HG02943 (cell line): ENCODE data around the gene ACTBL2.
"Not testable (repeated sequence)": the region's sequence is repeated elsewhere in the genome, so short reads cannot be mapped to it uniquely, and the experiment has no call there.

Experiments
- ATAC-seq: cut with Tn5 transposase; IDR thresholded peaks from one replicate; pipeline ENCODE4 v1.9.1; 2021; ENCODE audit warnings: mild to moderate bottlenecking, low read depth, moderate library complexity; ENCODE audit not compliant: unreplicated experiment

Gene ACTBL2

GRCh38 chr5:57495285-57496086 lies 12.9 kb upstream of the ACTBL2 start:
- no peak for ATAC-seq

GRCh38 chr5:57494104-57495098 lies 11.8 kb upstream of the ACTBL2 start:
- ATAC-seq, result no peak

GRCh38 chr5:57493034-57493433 lies 10.4 kb upstream of the ACTBL2 start:
- ATAC-seq, result no peak

- ATAC-seq, result no peak
Measured at GRCh38 chr5:57492632-57493031, 10.0 kb upstream of the ACTBL2 start.

- ATAC-seq, result no peak
Measured at GRCh38 chr5:57491369-57491965, 8.9 kb upstream of the ACTBL2 start.

GRCh38 chr5:57488215-57488955 lies 5.8 kb upstream of the ACTBL2 start:
- ATAC-seq, result no peak

- ATAC-seq, result no peak
Measured at GRCh38 chr5:57486027-57486602, 3.5 kb upstream of the ACTBL2 start.

- ATAC-seq, result no peak
Measured at GRCh38 chr5:57478826-57479225, 3.8 kb downstream of the ACTBL2 start.

- no peak for ATAC-seq
Measured at GRCh38 chr5:57476601-57477056, 6.0 kb downstream of the ACTBL2 start.

GRCh38 chr5:57470339-57470738 lies 12.3 kb downstream of the ACTBL2 start:
- ATAC-seq, result no peak

GRCh38 chr5:57468481-57469163 lies 14.0 kb downstream of the ACTBL2 start:
- ATAC-seq, result no peak

GRCh38 chr5:57466544-57466943 lies 16.1 kb downstream of the ACTBL2 start:
- ATAC-seq, result no peak

GRCh38 chr5:57460056-57460455 lies 22.6 kb downstream of the ACTBL2 start:
- not testable (repeated sequence) for ATAC-seq

- no peak for ATAC-seq
Measured at GRCh38 chr5:57458443-57458842, 24.2 kb downstream of the ACTBL2 start.

GRCh38 chr5:57456531-57457135 lies 26.0 kb downstream of the ACTBL2 start:
- ATAC-seq, result no peak

GRCh38 chr5:57455511-57456455 lies 26.8 kb downstream of the ACTBL2 start:
- no peak for ATAC-seq

- no peak for ATAC-seq
Measured at GRCh38 chr5:57454896-57455295, 27.7 kb downstream of the ACTBL2 start.

- no peak for ATAC-seq
Measured at GRCh38 chr5:57453728-57454127, 28.9 kb downstream of the ACTBL2 start.
